Measurements from ENCODE around the gene CBX6. TPM values are rescaled to one million over a fixed set of nuclear protein-coding genes. Genes with fewer than 3 reads are reported as not detected.

The CBX6 gene
- total RNA-seq: 10 to 100 TPM; 39.2 to 44.3 TPM

GRCh38 chr22:38872172-38872830 is at the start of gene CBX6:
Gene CBX6 (minus strand): TSS chr22:38872216. CDS start chr22:38872190, 26 bp downstream.

GRCh38 chr22:38843657-38844314 is 28.2 kb downstream of the CBX6 start, which contains the start of gene NPTXR:
Gene NPTXR (minus strand): TSS chr22:38844028.

Other genes starting within 250 kb of the CBX6 start
- gene FAM227A, start 215.8 kb downstream of the CBX6 start, total RNA-seq: 1 to 10 TPM; 1.7 TPM
- 10 to 100 TPM in 1 of 2 donors, 1 to 10 TPM in 1; 7.6 to 12.0 TPM for gene CBY1, start 215.6 kb downstream of the CBX6 start, total RNA-seq
- gene TOMM22, start 190.3 kb downstream of the CBX6 start, total RNA-seq: 10 to 100 TPM; 41.6 to 78.6 TPM
- 10 to 100 TPM; 45.6 to 50.2 TPM for gene JOSD1, start 171.3 kb downstream of the CBX6 start, total RNA-seq
- 10 to 100 TPM; 35.1 to 60.3 TPM for gene GTPBP1, start 166.3 kb downstream of the CBX6 start, total RNA-seq
- gene SUN2, start 116.2 kb downstream of the CBX6 start, total RNA-seq: 10 to 100 TPM; 47.6 to 51.6 TPM
- gene DNAL4, start 78.1 kb downstream of the CBX6 start, total RNA-seq: 10 to 100 TPM; 10.3 to 12.0 TPM
- gene NPTXR, start 28.2 kb downstream of the CBX6 start, total RNA-seq: under 1 TPM; under 0.01 to 0.69 TPM
- not detected for gene APOBEC3A, start 85.4 kb upstream of the CBX6 start, total RNA-seq
- gene APOBEC3B, start 110.1 kb upstream of the CBX6 start, total RNA-seq: 1 to 10 TPM; 3.4 to 4.0 TPM
- 10 to 100 TPM; 15.5 to 19.6 TPM for gene APOBEC3C, start 142.0 kb upstream of the CBX6 start, total RNA-seq
- gene APOBEC3D, start 148.9 kb upstream of the CBX6 start, total RNA-seq: 1 to 10 TPM; 5.9 to 7.3 TPM
- 1 to 10 TPM; 4.1 to 8.0 TPM for gene APOBEC3F, start 168.6 kb upstream of the CBX6 start, total RNA-seq
- 10 to 100 TPM; 25.0 to 25.8 TPM for gene APOBEC3G, start 205.1 kb upstream of the CBX6 start, total RNA-seq
- under 1 TPM in 1 of 2 donors, not detected in 1; 0.69 TPM for gene APOBEC3H, start 225.0 kb upstream of the CBX6 start, total RNA-seq